Colonic mucosa (tissue), 4 donors: ENCODE results near the gene GCNT2. TPM values are rescaled to one million over a fixed set of nuclear protein-coding genes. Genes with fewer than 3 reads are reported as not detected.

Experiments
- DNase-seq: peaks from one replicate; pipeline ENCODE4 v3.0.0-alpha.2; 2020
- H3K27ac ChIP-seq: fragments of 200-600 bp; one replicate; pipeline ENCODE4 v1.8.0; 2021
- H3K27me3 ChIP-seq: fragments of 200-600 bp; one replicate; pipeline ENCODE4 v1.8.0; 2021
- H3K36me3 ChIP-seq: fragments of 200-600 bp; one replicate; pipeline ENCODE4 v1.8.0; 2021
- H3K4me1 ChIP-seq: fragments of 200-600 bp; one replicate; pipeline ENCODE4 v1.8.0; 2021; ENCODE audit warnings: mild to moderate bottlenecking
- H3K4me3 ChIP-seq: fragments of 200-600 bp; one replicate; pipeline ENCODE4 v1.8.0; 2021
- H3K9ac ChIP-seq, 2 donors: one replicate each; pipeline ENCODE4 v1.7.0; 2013; ENCODE audit warnings: control low read depth in 2 of 2, low read depth in 2 of 2, low read length in 2 of 2
- H3K9me3 ChIP-seq: fragments of 200-600 bp; one replicate; pipeline ENCODE4 v1.8.0; 2021
- CTCF ChIP-seq: fragments of 200-600 bp; IDR thresholded peaks from one replicate; pipeline ENCODE4 v1.8.0; 2022; ENCODE audit warnings: antibody characterized with exemption, mild to moderate bottlenecking
- intact Hi-C: fragments of 100-400 bp; cut with DNase I; formaldehyde crosslinking; loops from one replicate; pipeline ENCODE4 v1.14.1; 2022
- total RNA-seq, 2 donors: library from RNA; stranded (reverse); fragmentation: NEBNext Ultra II Directional in 1 of 2; extraction: Animal tissue kit (Norgen Biotek cat#: 25700) in 1 of 2; gene quantifications; one replicate each; pipeline ENCODE4 v1.2.1, GENCODE V29; 2021
- donor health status: healthy.
- donor health status: DM: no; HTN: no; CAD: no.
- donor health status: DM: no; HTN: no; CAD: no.

The GCNT2 gene
- total RNA-seq, 2 donors from 2014 or later, result 9.8 to 9.9 TPM

- intact Hi-C loops, result loop anchor here (2.0 to 5.0 kb wide), 2 partner anchors 182 to 290 kb away; partner anchors contain the start of genes C6orf52 and PAK1IP1
- no peaks in the 10 kb centered on the region for H3K36me3 ChIP-seq
- H3K27ac ChIP-seq, result no peak overlapping the region
- no peaks in the 10 kb centered on the region for H3K9me3 ChIP-seq
- H3K27me3 ChIP-seq, result no peaks in the 10 kb centered on the region
- peak overlapping the region; percentile 5 for H3K4me3 ChIP-seq
- TF ChIP-seq CTCF, result peak; percentile 62
- peak overlapping the region in 1 of 2 donors; percentile 61 for H3K9ac ChIP-seq
- H3K4me1 ChIP-seq, result no peaks in the 10 kb centered on the region
- DNase-seq, result peak; percentile 68
These were observed 10.4 kb upstream of the GCNT2 start for GRCh38 chr6:10510592-10511367.

- Histone ChIP-seq H3K4me3 (no peak overlapping the region), H3K9me3 (no peaks in the 10 kb centered on the region), H3K4me1 (no peaks in the 10 kb centered on the region), H3K36me3 (no peaks in the 10 kb centered on the region), H3K27me3 (no peaks in the 10 kb centered on the region), H3K27ac (no peak overlapping the region), H3K9ac (no peak overlapping the region)
- DNase-seq, result no peak
- intact Hi-C loops, result loop anchor here (2.0 to 5.0 kb wide), 2 partner anchors 181 to 289 kb away; partner anchors contain the start of genes C6orf52 and PAK1IP1
- TF ChIP-seq CTCF, result no peak
These were observed 9.7 kb upstream of the GCNT2 start for GRCh38 chr6:10511477-10511876.

- no peak for DNase-seq
- Histone ChIP-seq H3K27ac (no peak overlapping the region), H3K4me1 (no peaks in the 10 kb centered on the region), H3K9me3 (no peaks in the 10 kb centered on the region), H3K36me3 (no peaks in the 10 kb centered on the region), H3K9ac (no peak overlapping the region), H3K27me3 (no peaks in the 10 kb centered on the region), H3K4me3 (no peak overlapping the region)
- no peak for TF ChIP-seq CTCF
- intact Hi-C loops, result loop anchor here (5.0 kb wide), 1 partner anchor 179 kb away; the partner anchor contains the start of genes C6orf52 and PAK1IP1
These were observed 7.6 kb upstream of the GCNT2 start for GRCh38 chr6:10513544-10513943.

DNA sequence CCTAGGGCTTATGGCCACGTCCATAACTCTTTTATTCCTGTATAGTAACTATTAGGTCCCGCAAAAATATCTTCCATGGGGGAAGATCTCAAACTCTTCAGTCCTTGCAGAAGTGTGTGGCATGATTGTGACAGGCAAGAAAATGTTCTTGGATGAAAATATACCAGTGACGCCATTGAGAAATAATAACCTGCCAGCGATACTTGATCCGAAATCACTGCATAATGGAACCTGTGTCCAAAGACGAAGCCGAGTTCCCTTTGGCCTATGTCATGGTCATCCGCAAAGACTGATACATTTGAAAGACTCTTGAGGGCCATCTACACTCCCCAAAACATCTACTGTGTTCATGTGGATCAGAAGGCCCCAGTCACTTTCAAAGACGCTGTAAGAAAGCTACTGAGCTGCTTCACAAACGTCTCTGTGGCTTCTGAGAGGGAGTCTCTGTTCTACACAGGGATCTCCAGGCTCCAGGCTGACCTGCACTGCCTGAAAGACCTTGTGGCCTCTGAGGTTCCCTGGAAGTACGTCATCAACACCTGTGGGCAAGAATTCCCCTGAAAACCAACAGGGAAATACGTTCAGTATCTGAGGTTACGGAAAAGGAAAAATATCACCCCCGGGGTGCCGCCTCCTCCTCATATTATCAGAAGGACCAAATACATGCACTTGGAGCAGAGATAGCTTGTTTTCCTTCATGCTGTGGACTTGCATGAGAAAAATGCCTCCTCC lies 6.9 kb upstream of the GCNT2 start:
- DNase-seq, result no peak
- H3K27ac ChIP-seq, result no peak overlapping the region
- TF ChIP-seq CTCF, result no peak
- no peaks in the 10 kb centered on the region for H3K36me3 ChIP-seq
- H3K9me3 ChIP-seq, result no peaks in the 10 kb centered on the region
- H3K4me1 ChIP-seq, result no peaks in the 10 kb centered on the region
- H3K9ac ChIP-seq, result no peak overlapping the region
- H3K27me3 ChIP-seq, result no peaks in the 10 kb centered on the region
- H3K4me3 ChIP-seq, result no peak overlapping the region
- intact Hi-C loops, result loop anchor here (5.0 kb wide), 1 partner anchor 178 kb away; the partner anchor contains the start of genes C6orf52 and PAK1IP1

DNA sequence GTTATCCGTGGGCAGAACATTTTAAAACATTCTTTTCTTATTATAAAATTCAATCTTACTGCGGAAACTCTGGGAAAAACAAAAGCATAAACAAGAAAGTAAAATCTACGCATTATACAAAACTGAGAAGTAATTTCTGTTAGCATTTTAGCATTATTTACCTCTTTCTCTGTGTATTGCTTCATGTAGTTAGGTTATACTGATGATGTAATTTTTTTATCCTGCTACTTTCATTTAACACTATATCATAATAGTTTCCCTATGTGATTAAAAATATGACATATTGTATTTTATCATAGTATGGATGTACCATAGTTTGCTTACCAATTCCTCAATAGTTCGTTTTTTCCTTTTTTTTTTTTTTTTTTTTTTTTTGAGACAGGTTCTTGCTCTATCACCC lies 4.2 kb upstream of the GCNT2 start:
- no peak for DNase-seq

More for the DNA sequence above, 4.2 kb upstream of the GCNT2 start:
- no peak for TF ChIP-seq CTCF
- Histone ChIP-seq H3K27me3 (no peaks in the 10 kb centered on the region), H3K4me3 (no peak overlapping the region), H3K4me1 (no peaks in the 10 kb centered on the region), H3K9me3 (no peaks in the 10 kb centered on the region), H3K9ac (no peak overlapping the region), H3K27ac (no peak overlapping the region), H3K36me3 (no peaks in the 10 kb centered on the region)
- intact Hi-C loops, result no loop called here
